Measurements from ENCODE around the gene DAD1.
"Not testable (repeated sequence)": the region's sequence is repeated elsewhere in the genome, so short reads cannot be mapped to it uniquely, and the experiment has no call there.

DAD1 gene

GRCh38 chr14:22593601-22594000 is 4.6 kb upstream of the DAD1 start:
- no CpG with 5 or more reads among the region's 2 CpGs for WGBS (ENCODE audit: extremely low coverage, insufficient coverage, low lambda C conversion rate)
- H2AK5ac ChIP-seq (ENCODE audit: low read length): no peak overlapping the region
- DNase-seq: no peak

GRCh38 chr14:22593189-22593588 is 4.2 kb upstream of the DAD1 start:
- peak overlapping the region; percentile 40 for H3K27ac ChIP-seq (ENCODE audit: low read depth, low read length)
- H3K4me2 ChIP-seq (ENCODE audit: low read length): no peak overlapping the region
- H3K36me3 ChIP-seq (ENCODE audit: control insufficient read depth, insufficient read depth, low read length): no peaks in the 10 kb centered on the region
- peaks cover 17% of the 10 kb centered on the region for H3K4me1 ChIP-seq (ENCODE audit: control insufficient read depth, low read depth, low read length)
- peak overlapping the region; percentile 98 for H3K18ac ChIP-seq (ENCODE audit: low read length)
- peaks cover 4% of the 10 kb centered on the region for H3K79me1 ChIP-seq (ENCODE audit: low read length)
- H2BK5ac ChIP-seq (ENCODE audit: low read length): peak overlapping the region; percentile 94
- WGBS (ENCODE audit: extremely low coverage, insufficient coverage, low lambda C conversion rate): no CpG with 5 or more reads among the region's 3 CpGs
- H3K79me2 ChIP-seq (ENCODE audit: control insufficient read depth, insufficient read depth, low read length): peaks cover 8% of the 10 kb centered on the region
- H2BK120ac ChIP-seq (ENCODE audit: low read depth, low read length): no peak overlapping the region
- DNase-seq: peak; percentile 81
- H3K4me3 ChIP-seq (ENCODE audit: low read length): no peak overlapping the region
- peak overlapping the region; percentile 69 for H3K56ac ChIP-seq (ENCODE audit: low read length)
- no peak overlapping the region for H4K8ac ChIP-seq (ENCODE audit: low read depth, low read length)
- H3K4ac ChIP-seq (ENCODE audit: low read depth, low read length): peak overlapping the region; percentile 77
- H3K23ac ChIP-seq (ENCODE audit: low read length): no peak overlapping the region
- H2AK5ac ChIP-seq (ENCODE audit: low read length): no peak overlapping the region
- no peak overlapping the region for H2BK15ac ChIP-seq (replicated peaks; ENCODE audit: low read depth)
- H4K5ac ChIP-seq (ENCODE audit: low read length): no peak overlapping the region
- no peak overlapping the region for H3K9ac ChIP-seq (ENCODE audit: low read length)
- no peaks in the 10 kb centered on the region for H3K27me3 ChIP-seq (ENCODE audit: insufficient read depth, low read length, poor library complexity)

More at GRCh38 chr14:22593601-22594000, 4.6 kb upstream of the DAD1 start:
- peak overlapping the region; percentile 2 for H2BK5ac ChIP-seq (ENCODE audit: low read length)
- no peak overlapping the region for H3K9ac ChIP-seq (ENCODE audit: low read length)
- peaks cover 2% of the 10 kb centered on the region for H3K79me1 ChIP-seq (ENCODE audit: low read length)
- H3K36me3 ChIP-seq (ENCODE audit: control insufficient read depth, insufficient read depth, low read length): no peaks in the 10 kb centered on the region
- H2BK15ac ChIP-seq (replicated peaks; ENCODE audit: low read depth): no peak overlapping the region
- H3K79me2 ChIP-seq (ENCODE audit: control insufficient read depth, insufficient read depth, low read length): peaks cover 4% of the 10 kb centered on the region
- H3K4me1 ChIP-seq (ENCODE audit: control insufficient read depth, low read depth, low read length): peaks cover 17% of the 10 kb centered on the region
- H4K8ac ChIP-seq (ENCODE audit: low read depth, low read length): no peak overlapping the region
- H3K18ac ChIP-seq (ENCODE audit: low read length): peak overlapping the region; percentile 4
- no peak overlapping the region for H3K23ac ChIP-seq (ENCODE audit: low read length)
- H3K56ac ChIP-seq (ENCODE audit: low read length): no peak overlapping the region
- no peak overlapping the region for H3K4me2 ChIP-seq (ENCODE audit: low read length)
- no peak overlapping the region for H3K4me3 ChIP-seq (ENCODE audit: low read length)
- H3K27me3 ChIP-seq (ENCODE audit: insufficient read depth, low read length, poor library complexity): no peaks in the 10 kb centered on the region
- H2BK120ac ChIP-seq (ENCODE audit: low read depth, low read length): no peak overlapping the region
- peak overlapping the region; percentile 13 for H3K27ac ChIP-seq (ENCODE audit: low read depth, low read length)
- no peak overlapping the region for H3K4ac ChIP-seq (ENCODE audit: low read depth, low read length)
- H4K5ac ChIP-seq (ENCODE audit: low read length): no peak overlapping the region

GRCh38 chr14:22588526-22589095 is 413 bp downstream of the DAD1 start:
- Histone ChIP-seq H3K4me1 (ENCODE audit: control insufficient read depth, low read depth, low read length) (peaks cover 10% of the 10 kb centered on the region), H3K4me3 (ENCODE audit: low read length) (peak overlapping the region; percentile 99), H3K27me3 (ENCODE audit: insufficient read depth, low read length, poor library complexity) (no peaks in the 10 kb centered on the region), H4K5ac (ENCODE audit: low read length) (no peak overlapping the region), H3K23ac (ENCODE audit: low read length) (peak overlapping the region; percentile 81), H2BK5ac (ENCODE audit: low read length) (peak overlapping the region; percentile 76), H3K9ac (ENCODE audit: low read length) (peak overlapping the region; percentile 98), H3K18ac (ENCODE audit: low read length) (peak overlapping the region; percentile 33), H4K8ac (ENCODE audit: low read depth, low read length) (no peak overlapping the region), H2BK120ac (ENCODE audit: low read depth, low read length) (no peak overlapping the region), H3K56ac (ENCODE audit: low read length) (peak overlapping the region; percentile 99), H3K27ac (ENCODE audit: low read depth, low read length) (no peak overlapping the region), H3K4me2 (ENCODE audit: low read length) (peak overlapping the region; percentile 78), H2AK5ac (ENCODE audit: low read length) (no peak overlapping the region), H3K36me3 (ENCODE audit: control insufficient read depth, insufficient read depth, low read length) (no peaks in the 10 kb centered on the region), H3K79me2 (ENCODE audit: control insufficient read depth, insufficient read depth, low read length) (peaks cover 36% of the 10 kb centered on the region), H2BK15ac (replicated peaks; ENCODE audit: low read depth) (no peak overlapping the region), H3K4ac (ENCODE audit: low read depth, low read length) (no peak overlapping the region), H3K79me1 (ENCODE audit: low read length) (peaks cover 21% of the 10 kb centered on the region)
- no peak for DNase-seq
- no CpG with 5 or more reads among the region's 17 CpGs for WGBS (ENCODE audit: extremely low coverage, insufficient coverage, low lambda C conversion rate)

GRCh38 chr14:22587677-22588422 is 1.2 kb downstream of the DAD1 start:
- not testable (repeated sequence) for H3K27me3 ChIP-seq (ENCODE audit: insufficient read depth, low read length, poor library complexity); H3K36me3 ChIP-seq (ENCODE audit: control insufficient read depth, insufficient read depth, low read length); H2BK120ac ChIP-seq (ENCODE audit: low read depth, low read length); H2BK5ac ChIP-seq (ENCODE audit: low read length); H3K18ac ChIP-seq (ENCODE audit: low read length); H3K27ac ChIP-seq (ENCODE audit: low read depth, low read length); H3K23ac ChIP-seq (ENCODE audit: low read length); H3K4ac ChIP-seq (ENCODE audit: low read depth, low read length); H4K8ac ChIP-seq (ENCODE audit: low read depth, low read length); DNase-seq; H3K4me1 ChIP-seq (ENCODE audit: control insufficient read depth, low read depth, low read length); H4K5ac ChIP-seq (ENCODE audit: low read length); H2BK15ac ChIP-seq (replicated peaks; ENCODE audit: low read depth); H2AK5ac ChIP-seq (ENCODE audit: low read length)
- H3K79me2 ChIP-seq (ENCODE audit: control insufficient read depth, insufficient read depth, low read length): peaks cover 40% of the 10 kb centered on the region
- H3K56ac ChIP-seq (ENCODE audit: low read length): peak overlapping the region; percentile 39
- peak overlapping the region; percentile 98 for H3K9ac ChIP-seq (ENCODE audit: low read length)
- peaks cover 23% of the 10 kb centered on the region for H3K79me1 ChIP-seq (ENCODE audit: low read length)
- peak overlapping the region; percentile 4 for H3K4me3 ChIP-seq (ENCODE audit: low read length)
- WGBS (ENCODE audit: extremely low coverage, insufficient coverage, low lambda C conversion rate): no CpG with 5 or more reads among the region's 10 CpGs
- peak overlapping the region; percentile 61 for H3K4me2 ChIP-seq (ENCODE audit: low read length)

GRCh38 chr14:22587247-22587646 is 1.8 kb downstream of the DAD1 start:
- Histone ChIP-seq H3K27me3 (ENCODE audit: insufficient read depth, low read length, poor library complexity) (no peaks in the 10 kb centered on the region), H3K79me1 (ENCODE audit: low read length) (peaks cover 23% of the 10 kb centered on the region), H3K23ac (ENCODE audit: low read length) (no peak overlapping the region), H3K4me2 (ENCODE audit: low read length) (no peak overlapping the region), H3K27ac (ENCODE audit: low read depth, low read length) (no peak overlapping the region), H3K4me1 (ENCODE audit: control insufficient read depth, low read depth, low read length) (peaks cover 5% of the 10 kb centered on the region), H2BK5ac (ENCODE audit: low read length) (no peak overlapping the region), H3K56ac (ENCODE audit: low read length) (no peak overlapping the region), H2BK15ac (replicated peaks; ENCODE audit: low read depth) (no peak overlapping the region), H4K8ac (ENCODE audit: low read depth, low read length) (no peak overlapping the region), H3K9ac (ENCODE audit: low read length) (no peak overlapping the region), H2BK120ac (ENCODE audit: low read depth, low read length) (no peak overlapping the region), H3K4me3 (ENCODE audit: low read length) (no peak overlapping the region), H3K4ac (ENCODE audit: low read depth, low read length) (no peak overlapping the region), H3K36me3 (ENCODE audit: control insufficient read depth, insufficient read depth, low read length) (no peaks in the 10 kb centered on the region), H4K5ac (ENCODE audit: low read length) (no peak overlapping the region), H3K18ac (ENCODE audit: low read length) (no peak overlapping the region), H3K79me2 (ENCODE audit: control insufficient read depth, insufficient read depth, low read length) (peaks cover 40% of the 10 kb centered on the region), H2AK5ac (ENCODE audit: low read length) (no peak overlapping the region)
- WGBS (ENCODE audit: extremely low coverage, insufficient coverage, low lambda C conversion rate): no CpG with 5 or more reads among the region's 5 CpGs
- DNase-seq: no peak
